Measurements from ENCODE around the gene RNF2. TPM values are rescaled to one million over a fixed set of nuclear protein-coding genes. Genes with fewer than 3 reads are reported as not detected.

The RNF2 gene
- total and polyA plus RNA-seq, 2 donors (not counting 3 experiments of a cell fraction or from before 2014, with no cell fraction given): 13.6 to 30.6 TPM

DNA sequence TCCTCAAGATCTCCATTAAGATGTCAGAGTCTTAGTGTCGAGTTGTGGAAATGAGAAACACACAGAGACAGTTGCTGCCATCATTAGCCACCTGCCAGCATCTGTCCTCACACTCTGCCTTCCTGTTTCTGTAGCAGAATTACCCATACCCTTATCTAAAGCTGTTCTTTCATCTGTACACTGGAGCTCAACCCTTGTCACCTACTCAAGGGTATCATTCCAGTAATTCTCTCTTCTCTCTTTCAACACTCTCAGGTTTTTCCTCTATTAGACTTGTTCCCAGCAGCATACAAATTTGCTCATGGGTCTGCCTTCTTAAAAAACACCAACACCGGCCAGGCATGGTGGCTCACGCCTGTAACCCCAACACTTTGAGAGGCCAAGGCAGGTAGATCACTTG is 27.4 kb upstream of the RNF2 start:
- intact Hi-C loops (cut with micrococcal nuclease) (no loop called here), dilution Hi-C loops (cut with MboI; ENCODE audit: extremely low pct_ligation_motif_present, low sequenced_read_pairs) (no loop called here)
- Histone ChIP-seq H2AFZ (ENCODE audit: low read depth, low read length) (no peak overlapping the region), H4K20me1 (replicated peaks; ENCODE audit: control insufficient read depth, extremely low read depth, insufficient read depth, low read length) (no peaks in the 10 kb centered on the region), H3K4me3 (replicated peaks in 1 of 3; ENCODE audit: insufficient read depth in 1 of 3, low read depth in 1 of 3, low read length in 3 of 3) (no peak overlapping the region), H3K9me3 (replicated peaks; ENCODE audit: control insufficient read depth, insufficient read depth, low read length) (no peaks in the 10 kb centered on the region), H3K4me1 (ENCODE audit: control insufficient read depth, extremely low read depth, insufficient read depth, low read length) (no peaks in the 10 kb centered on the region), H3K9me1 (replicated peaks; ENCODE audit: control insufficient read depth, extremely low read depth, insufficient read depth, low read length) (no peaks in the 10 kb centered on the region), H3K27me3 (ENCODE audit: control insufficient read depth in 2 of 2, insufficient read depth in 2 of 2, low read length in 2 of 2) (no peaks in the 10 kb centered on the region), H3K9ac (replicated peaks; ENCODE audit: extremely low read depth, insufficient read depth, low read length) (no peak overlapping the region), H3K36me3 (ENCODE audit: control insufficient read depth in 2 of 2, extremely low read depth in 1 of 2, insufficient read depth in 2 of 2, low read length in 2 of 2) (no peaks in the 10 kb centered on the region), H3K4me2 (ENCODE audit: insufficient read depth, low read length) (no peak overlapping the region), H3K27ac (ENCODE audit: insufficient read depth, low read depth, low read length) (no peak overlapping the region), H3K79me2 (ENCODE audit: control insufficient read depth, insufficient read depth, low read length) (no peaks in the 10 kb centered on the region)
- no peak for DNase-seq (ENCODE audit: low read depth, low spot score)
- POLR2A ChIA-PET: no interaction called here
- no peak for FAIRE-seq
- TF ChIP-seq MYC (IDR thresholded peaks at IDR 0.05; ENCODE audit: low read depth, low read length) (no peak), FOS (IDR thresholded peaks at IDR 0.05; ENCODE audit: borderline replicate concordance, insufficient read depth, low read length) (no peak), GATA2 (IDR thresholded peaks at IDR 0.05; ENCODE audit: insufficient read depth, insufficient read length, low read depth, low read length) (no peak), POLR2AphosphoS5 (IDR thresholded peaks at IDR 0.05; ENCODE audit: insufficient read depth, low read depth, low read length) (no peak), JUN (IDR thresholded peaks at IDR 0.05; ENCODE audit: borderline replicate concordance, insufficient read depth, insufficient read length, low read depth) (no peak), POLR2A (IDR thresholded peaks at IDR 0.05; ENCODE audit: low read depth, low read length) (no peak), EZH2 (IDR thresholded peaks at IDR 0.05; ENCODE audit: borderline replicate concordance, low read depth, low read length, severe bottlenecking) (no peak)
- TF ChIP-seq, protein P1, sequence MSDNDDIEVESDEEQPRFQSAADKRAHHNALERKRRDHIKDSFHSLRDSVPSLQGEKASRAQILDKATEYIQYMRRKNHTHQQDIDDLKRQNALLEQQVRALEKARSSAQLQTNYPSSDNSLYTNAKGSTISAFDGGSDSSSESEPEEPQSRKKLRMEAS (IDR thresholded peaks at IDR 0.05; ENCODE audit: insufficient read depth, insufficient read length): no peak
- TF ChIP-seq, protein P2, sequence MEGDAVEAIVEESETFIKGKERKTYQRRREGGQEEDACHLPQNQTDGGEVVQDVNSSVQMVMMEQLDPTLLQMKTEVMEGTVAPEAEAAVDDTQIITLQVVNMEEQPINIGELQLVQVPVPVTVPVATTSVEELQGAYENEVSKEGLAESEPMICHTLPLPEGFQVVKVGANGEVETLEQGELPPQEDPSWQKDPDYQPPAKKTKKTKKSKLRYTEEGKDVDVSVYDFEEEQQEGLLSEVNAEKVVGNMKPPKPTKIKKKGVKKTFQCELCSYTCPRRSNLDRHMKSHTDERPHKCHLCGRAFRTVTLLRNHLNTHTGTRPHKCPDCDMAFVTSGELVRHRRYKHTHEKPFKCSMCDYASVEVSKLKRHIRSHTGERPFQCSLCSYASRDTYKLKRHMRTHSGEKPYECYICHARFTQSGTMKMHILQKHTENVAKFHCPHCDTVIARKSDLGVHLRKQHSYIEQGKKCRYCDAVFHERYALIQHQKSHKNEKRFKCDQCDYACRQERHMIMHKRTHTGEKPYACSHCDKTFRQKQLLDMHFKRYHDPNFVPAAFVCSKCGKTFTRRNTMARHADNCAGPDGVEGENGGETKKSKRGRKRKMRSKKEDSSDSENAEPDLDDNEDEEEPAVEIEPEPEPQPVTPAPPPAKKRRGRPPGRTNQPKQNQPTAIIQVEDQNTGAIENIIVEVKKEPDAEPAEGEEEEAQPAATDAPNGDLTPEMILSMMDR (IDR thresholded peaks at IDR 0.05; ENCODE audit: extremely low read depth in 1 of 2, insufficient read depth in 1 of 2, low read depth in 1 of 2, low read length in 2 of 2): no peak
- no TSS peak for BruUV-seq (replicated peaks)
- CTCF ChIA-PET: no interaction called here
